GM12878 (cell line): Measurements from ENCODE around the gene TEKT3. TPM values are rescaled to one million over a fixed set of nuclear protein-coding genes. Genes with fewer than 3 reads are reported as not detected.

Source experiments
- MYC ChIP-seq: IDR thresholded peaks from 2 replicates; pipeline ENCODE4 v1.6.1; 2011; ENCODE audit warnings: mild to moderate bottlenecking, low read length, moderate library complexity, inconsistent platforms; ENCODE audit not compliant: insufficient read depth, insufficient replicate concordance, insufficient read length, severe bottlenecking
- SRF ChIP-seq, 2 experiments: IDR thresholded peaks; 2 replicates each; pipeline ENCODE4 v1.6.1; 2011; ENCODE audit warnings: low read depth in 2 of 2, low read length in 2 of 2, mild to moderate bottlenecking in 1 of 2, moderate library complexity in 1 of 2
- SUPT20H ChIP-seq: IDR thresholded peaks from 2 replicates; pipeline ENCODE4 v1.6.1; 2011; ENCODE audit warnings: low read depth, mild to moderate bottlenecking, low read length, moderate library complexity, borderline replicate concordance; ENCODE audit not compliant: control insufficient read depth
- ZNF622 ChIP-seq: fragments of 450-650 bp; IDR thresholded peaks from 2 replicates; pipeline ENCODE4 v1.6.1; 2017; ENCODE audit warnings: mild to moderate bottlenecking, inconsistent platforms
- polyA plus RNA-seq, 11 experiments: library from polyadenylated mRNA; depleted of rRNA in 4 of 11; unstranded in 6 of 11; stranded (reverse) in 5 of 11; fragments of >200 nt; fragmentation: Nextera tagmentation in 4 of 11; fragmentation: Illumina TruSeq in 1 of 11; extraction: Ambion mirVana in 4 of 11; extraction: Trizol in 1 of 11; gene quantifications; 1 replicate in 1 of 11; 2 replicates in 10 of 11; pipeline versions ENCODE4 v1.2.1 to v1.2.3, GENCODE V29; 2011 to 2016; ENCODE audit warnings: inconsistent platforms in 2 of 11, missing spikeins in 2 of 11, low read depth in 1 of 11
- small RNA-seq: library from RNA; depleted of rRNA; stranded (forward); fragments of <200 nt; gene quantifications from one replicate; pipeline ENCODE3, GENCODE V24; 2014
- total RNA-seq, 4 experiments: library from RNA; depleted of rRNA in 3 of 4; stranded (reverse); fragments of >200 nt in 3 of 4; fragmentation: Illumina TruSeq in 1 of 4; extraction: Trizol in 1 of 4; gene quantifications; 2 replicates each; pipeline versions ENCODE4 v1.2.1 to v1.2.3, GENCODE V29; 2013 to 2021
- TF ChIP-seq, protein P1 (sequence below): fragments of 450-650 bp; formaldehyde crosslinking; IDR thresholded peaks from 2 replicates; pipeline ENCODE4 v1.4.0; 2022; ENCODE audit warnings: mild to moderate bottlenecking, moderate library complexity
- TF ChIP-seq, protein P2 (sequence below): fragments of 450-650 bp; IDR thresholded peaks from 2 replicates; pipeline ENCODE4 v1.6.1; 2016; ENCODE audit warnings: mild to moderate bottlenecking, moderate library complexity, borderline replicate concordance

TEKT3 gene
- total and polyA plus RNA-seq, 10 of the 15 experiments (the other 5 are each of a cell fraction or from before 2014, with no cell fraction given), result 0.15 TPM; not detected in 9

DNA sequence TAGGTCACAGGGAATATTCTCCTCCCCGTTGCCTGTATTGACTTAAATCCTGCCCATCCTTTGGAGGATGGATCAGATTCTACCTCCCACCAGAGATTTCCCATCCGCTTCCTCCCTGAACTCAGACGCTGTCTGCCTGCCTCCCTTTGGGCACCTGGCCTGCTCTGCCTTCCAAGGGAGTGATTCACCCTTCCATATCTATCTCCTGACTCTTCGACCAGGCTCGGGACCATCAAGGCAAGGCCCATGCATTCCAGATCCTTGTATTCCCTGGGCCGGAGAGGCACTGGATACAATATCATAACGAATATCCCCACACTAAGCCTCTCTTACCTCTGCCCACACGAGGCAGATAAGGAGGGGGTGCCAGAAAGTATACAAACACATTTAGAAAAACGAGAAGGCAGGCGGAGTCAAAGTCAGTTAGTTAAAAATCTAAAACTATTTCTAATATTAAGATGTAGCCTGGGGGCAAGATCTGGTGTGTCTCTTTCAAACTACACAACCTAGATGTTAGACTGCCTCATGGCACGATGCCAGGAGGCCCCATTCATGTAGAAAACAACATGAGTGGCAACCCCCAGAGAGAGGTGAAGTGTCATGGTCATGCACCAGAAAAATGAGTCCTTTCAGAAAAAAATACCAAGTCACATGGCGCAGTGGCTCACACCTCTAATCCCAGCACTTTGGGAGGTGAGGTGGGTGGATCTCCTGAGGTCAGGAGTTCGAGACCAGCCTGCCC is 85.5 kb downstream of the TEKT3 start (continued):
- TF ChIP-seq, protein P1, sequence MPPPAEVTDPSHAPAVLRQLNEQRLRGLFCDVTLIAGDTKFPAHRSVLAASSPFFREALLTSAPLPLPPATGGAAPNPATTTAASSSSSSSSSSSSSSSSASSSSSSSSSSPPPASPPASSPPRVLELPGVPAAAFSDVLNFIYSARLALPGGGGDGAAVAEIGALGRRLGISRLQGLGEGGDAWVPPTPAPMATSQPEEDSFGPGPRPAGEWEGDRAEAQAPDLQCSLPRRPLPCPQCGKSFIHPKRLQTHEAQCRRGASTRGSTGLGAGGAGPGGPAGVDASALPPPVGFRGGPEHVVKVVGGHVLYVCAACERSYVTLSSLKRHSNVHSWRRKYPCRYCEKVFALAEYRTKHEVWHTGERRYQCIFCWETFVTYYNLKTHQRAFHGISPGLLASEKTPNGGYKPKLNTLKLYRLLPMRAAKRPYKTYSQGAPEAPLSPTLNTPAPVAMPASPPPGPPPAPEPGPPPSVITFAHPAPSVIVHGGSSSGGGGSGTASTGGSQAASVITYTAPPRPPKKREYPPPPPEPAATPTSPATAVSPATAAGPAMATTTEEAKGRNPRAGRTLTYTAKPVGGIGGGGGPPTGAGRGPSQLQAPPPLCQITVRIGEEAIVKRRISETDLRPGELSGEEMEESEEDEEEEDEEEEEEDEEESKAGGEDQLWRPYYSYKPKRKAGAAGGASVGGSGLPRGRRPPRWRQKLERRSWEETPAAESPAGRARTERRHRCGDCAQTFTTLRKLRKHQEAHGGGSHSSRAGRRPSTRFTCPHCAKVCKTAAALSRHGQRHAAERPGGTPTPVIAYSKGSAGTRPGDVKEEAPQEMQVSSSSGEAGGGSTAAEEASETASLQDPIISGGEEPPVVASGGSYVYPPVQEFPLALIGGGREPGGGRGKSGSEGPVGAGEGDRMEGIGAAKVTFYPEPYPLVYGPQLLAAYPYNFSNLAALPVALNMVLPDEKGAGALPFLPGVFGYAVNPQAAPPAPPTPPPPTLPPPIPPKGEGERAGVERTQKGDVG, result no peak
- TF ChIP-seq SRF (IDR thresholded peaks at IDR 0.05; ENCODE audit: low read depth in 2 of 2, low read length in 2 of 2), result no peak
- TF ChIP-seq ZNF622, result no peak
- no peak for TF ChIP-seq MYC
- no peak for TF ChIP-seq SUPT20H
- TF ChIP-seq, protein P2, sequence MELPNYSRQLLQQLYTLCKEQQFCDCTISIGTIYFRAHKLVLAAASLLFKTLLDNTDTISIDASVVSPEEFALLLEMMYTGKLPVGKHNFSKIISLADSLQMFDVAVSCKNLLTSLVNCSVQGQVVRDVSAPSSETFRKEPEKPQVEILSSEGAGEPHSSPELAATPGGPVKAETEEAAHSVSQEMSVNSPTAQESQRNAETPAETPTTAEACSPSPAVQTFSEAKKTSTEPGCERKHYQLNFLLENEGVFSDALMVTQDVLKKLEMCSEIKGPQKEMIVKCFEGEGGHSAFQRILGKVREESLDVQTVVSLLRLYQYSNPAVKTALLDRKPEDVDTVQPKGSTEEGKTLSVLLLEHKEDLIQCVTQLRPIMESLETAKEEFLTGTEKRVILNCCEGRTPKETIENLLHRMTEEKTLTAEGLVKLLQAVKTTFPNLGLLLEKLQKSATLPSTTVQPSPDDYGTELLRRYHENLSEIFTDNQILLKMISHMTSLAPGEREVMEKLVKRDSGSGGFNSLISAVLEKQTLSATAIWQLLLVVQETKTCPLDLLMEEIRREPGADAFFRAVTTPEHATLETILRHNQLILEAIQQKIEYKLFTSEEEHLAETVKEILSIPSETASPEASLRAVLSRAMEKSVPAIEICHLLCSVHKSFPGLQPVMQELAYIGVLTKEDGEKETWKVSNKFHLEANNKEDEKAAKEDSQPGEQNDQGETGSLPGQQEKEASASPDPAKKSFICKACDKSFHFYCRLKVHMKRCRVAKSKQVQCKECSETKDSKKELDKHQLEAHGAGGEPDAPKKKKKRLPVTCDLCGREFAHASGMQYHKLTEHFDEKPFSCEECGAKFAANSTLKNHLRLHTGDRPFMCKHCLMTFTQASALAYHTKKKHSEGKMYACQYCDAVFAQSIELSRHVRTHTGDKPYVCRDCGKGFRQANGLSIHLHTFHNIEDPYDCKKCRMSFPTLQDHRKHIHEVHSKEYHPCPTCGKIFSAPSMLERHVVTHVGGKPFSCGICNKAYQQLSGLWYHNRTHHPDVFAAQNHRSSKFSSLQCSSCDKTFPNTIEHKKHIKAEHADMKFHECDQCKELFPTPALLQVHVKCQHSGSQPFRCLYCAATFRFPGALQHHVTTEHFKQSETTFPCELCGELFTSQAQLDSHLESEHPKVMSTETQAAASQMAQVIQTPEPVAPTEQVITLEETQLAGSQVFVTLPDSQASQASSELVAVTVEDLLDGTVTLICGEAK, result no peak

Small RNA genes lying within 50 kb of the gene (small RNA-seq; reads per million reads assigned to genes)
- gene RNU6-799P, result not detected

Other genes starting within 250 kb of the TEKT3 start
- not detected in 2 replicates for gene PMP22, start 76.3 kb downstream of the TEKT3 start, total RNA-seq (2014; rRNA removed)
- gene PMP22, start 76.3 kb downstream of the TEKT3 start, total RNA-seq (2014; rRNA removed; fragmentation: Illumina TruSeq; extraction: Trizol), result not detected in 2 replicates
- 0.35 and 0.59 TPM in 2 replicates for gene PMP22, start 76.3 kb downstream of the TEKT3 start, total RNA-seq (2021)
- 0.04 TPM in 1 of 2 replicates, not detected in the other for gene PMP22, start 76.3 kb downstream of the TEKT3 start, polyA plus RNA-seq (2011; rRNA removed)
- not detected in 2 replicates for gene PMP22, start 76.3 kb downstream of the TEKT3 start, polyA plus RNA-seq (2014; fragmentation: Illumina TruSeq; extraction: Trizol)
- gene PMP22, start 76.3 kb downstream of the TEKT3 start, polyA plus RNA-seq (2014; fragmentation: Nextera tagmentation; extraction: Ambion mirVana), result not detected
- not detected in 2 replicates for gene PMP22, start 76.3 kb downstream of the TEKT3 start, polyA plus RNA-seq (2014; rRNA removed)
- not detected for gene PMP22, start 76.3 kb downstream of the TEKT3 start, polyA plus RNA-seq (2016; fragmentation: Nextera tagmentation; extraction: Ambion mirVana)
- 0.51 TPM in 1 of 2 replicates, not detected in the other for gene CDRT4, start 126.0 kb upstream of the TEKT3 start, total RNA-seq (2014; rRNA removed)
- gene CDRT4, start 126.0 kb upstream of the TEKT3 start, total RNA-seq (2014; rRNA removed; fragmentation: Illumina TruSeq; extraction: Trizol), result 0.45 and 0.46 TPM in 2 replicates
- 0.40 and 0.72 TPM in 2 replicates for gene CDRT4, start 126.0 kb upstream of the TEKT3 start, total RNA-seq (2021)
- not detected in 2 replicates for gene CDRT4, start 126.0 kb upstream of the TEKT3 start, polyA plus RNA-seq (2011; rRNA removed)
- gene CDRT4, start 126.0 kb upstream of the TEKT3 start, polyA plus RNA-seq (2014; fragmentation: Illumina TruSeq; extraction: Trizol), result 0.62 and 1.1 TPM in 2 replicates
- under 1 TPM; 0.11 to 0.19 TPM for gene CDRT4, start 126.0 kb upstream of the TEKT3 start, polyA plus RNA-seq (2014; fragmentation: Nextera tagmentation; extraction: Ambion mirVana)
- 1.0 and 1.3 TPM in 2 replicates for gene CDRT4, start 126.0 kb upstream of the TEKT3 start, polyA plus RNA-seq (2014; rRNA removed)
- gene CDRT4, start 126.0 kb upstream of the TEKT3 start, polyA plus RNA-seq (2016; fragmentation: Nextera tagmentation; extraction: Ambion mirVana), result not detected
- gene TVP23C, start 221.9 kb upstream of the TEKT3 start, total RNA-seq (2014; rRNA removed), result 3.5 and 4.1 TPM in 2 replicates
- gene TVP23C, start 221.9 kb upstream of the TEKT3 start, total RNA-seq (2014; rRNA removed; fragmentation: Illumina TruSeq; extraction: Trizol), result 4.8 and 6.1 TPM in 2 replicates
- 1.9 and 3.8 TPM in 2 replicates for gene TVP23C, start 221.9 kb upstream of the TEKT3 start, total RNA-seq (2021)
- gene TVP23C, start 221.9 kb upstream of the TEKT3 start, polyA plus RNA-seq (2011; rRNA removed), result 0.42 and 1.5 TPM in 2 replicates
- 1.4 and 1.8 TPM in 2 replicates for gene TVP23C, start 221.9 kb upstream of the TEKT3 start, polyA plus RNA-seq (2014; fragmentation: Illumina TruSeq; extraction: Trizol)
- 1 to 10 TPM; 1.8 TPM for gene TVP23C, start 221.9 kb upstream of the TEKT3 start, polyA plus RNA-seq (2014; fragmentation: Nextera tagmentation; extraction: Ambion mirVana)
- gene TVP23C, start 221.9 kb upstream of the TEKT3 start, polyA plus RNA-seq (2014; rRNA removed), result 2.4 and 2.7 TPM in 2 replicates
- 1 to 10 TPM; 3.1 to 5.0 TPM for gene TVP23C, start 221.9 kb upstream of the TEKT3 start, polyA plus RNA-seq (2016; fragmentation: Nextera tagmentation; extraction: Ambion mirVana)